Prostate gland (tissue), 2 donors: ENCODE data around the gene ADGRL4. TPM values are rescaled to one million over a fixed set of nuclear protein-coding genes. Genes with fewer than 3 reads are reported as not detected.

Source experiments
- DNase-seq: peaks from one replicate; pipeline ENCODE4 v3.0.0-alpha.2; 2019; ENCODE audit warnings: low spot score
- H3K27ac ChIP-seq, 2 donors: fragments of 200-600 bp; sonication (generic); 2 replicates each; pipeline ENCODE4 v1.5.1; 2017 to 2019
- H3K27me3 ChIP-seq: fragments of 200-600 bp; sonication (generic); replicated peaks from 2 replicates; pipeline ENCODE4 v1.5.1; 2019; ENCODE audit not compliant: insufficient read depth
- H3K36me3 ChIP-seq, 2 donors: fragments of 200-600 bp; sonication (generic); 1 replicate in 1 of 2; 2 replicates in 1 of 2; pipeline versions ENCODE4 v1.5.1 to v1.8.1; 2017 to 2019
- H3K4me1 ChIP-seq: fragments of 200-600 bp; sonication (generic); replicated peaks from 2 replicates; pipeline ENCODE4 v1.5.1; 2019
- H3K4me3 ChIP-seq, 2 donors: fragments of 200-600 bp; sonication (generic); 2 replicates each; pipeline ENCODE4 v1.5.1; 2017 to 2019
- H3K9me3 ChIP-seq: fragments of 200-600 bp; sonication (generic); 2 replicates; pipeline ENCODE4 v1.5.1; 2017
- POLR2A ChIP-seq: fragments of 450-650 bp; IDR thresholded peaks from one replicate; pipeline ENCODE4 v1.6.1; 2016; ENCODE audit warnings: antibody characterized with exemption, mild to moderate bottlenecking
- POLR2AphosphoS5 ChIP-seq: sonication (generic); formaldehyde crosslinking; IDR thresholded peaks from one replicate; pipeline ENCODE4 v1.6.1; 2017; ENCODE audit warnings: antibody characterized with exemption
- WGBS: methylation state at CpG from one replicate; pipeline ENCODE4 v1.1.5; 2018; 5-methylcytosine and 5-hydroxymethylcytosine counted together
- intact Hi-C: fragments of 100-400 bp; cut with DNase I; formaldehyde crosslinking; loops from one replicate; pipeline ENCODE4 v1.14.2; 2022
- total RNA-seq, 2 donors: library from RNA; depleted of rRNA; stranded (reverse); fragments of >200 nt; gene quantifications; one replicate each; pipeline ENCODE4 v1.1.0, GENCODE V29; 2016
- TF ChIP-seq, protein P1 (sequence below), 4 experiments: fragments of 200-600 bp in 2 of 4; fragments of 450-650 bp in 2 of 4; sonication (generic) in 2 of 4; IDR thresholded peaks; 1 replicate in 3 of 4; 2 replicates in 1 of 4; pipeline ENCODE4 v1.5.1; 2016 to 2019; ENCODE audit warnings: antibody characterized with exemption in 4 of 4, mild to moderate bottlenecking in 2 of 4, moderate library complexity in 2 of 4

The ADGRL4 gene
- total RNA-seq, 2 donors from 2014 or later: 5.8 to 15.2 TPM

GRCh38 chr1:78913950-78914349 lies 92.6 kb downstream of the ADGRL4 start:
- Histone ChIP-seq H3K9me3 (no peaks in the 10 kb centered on the region), H3K27ac (no peak overlapping the region), H3K4me1 (no peaks in the 10 kb centered on the region), H3K27me3 (no peaks in the 10 kb centered on the region), H3K4me3 (no peak overlapping the region), H3K36me3 (no peaks in the 10 kb centered on the region)
- DNase-seq: no peak
- TF ChIP-seq, protein P1, sequence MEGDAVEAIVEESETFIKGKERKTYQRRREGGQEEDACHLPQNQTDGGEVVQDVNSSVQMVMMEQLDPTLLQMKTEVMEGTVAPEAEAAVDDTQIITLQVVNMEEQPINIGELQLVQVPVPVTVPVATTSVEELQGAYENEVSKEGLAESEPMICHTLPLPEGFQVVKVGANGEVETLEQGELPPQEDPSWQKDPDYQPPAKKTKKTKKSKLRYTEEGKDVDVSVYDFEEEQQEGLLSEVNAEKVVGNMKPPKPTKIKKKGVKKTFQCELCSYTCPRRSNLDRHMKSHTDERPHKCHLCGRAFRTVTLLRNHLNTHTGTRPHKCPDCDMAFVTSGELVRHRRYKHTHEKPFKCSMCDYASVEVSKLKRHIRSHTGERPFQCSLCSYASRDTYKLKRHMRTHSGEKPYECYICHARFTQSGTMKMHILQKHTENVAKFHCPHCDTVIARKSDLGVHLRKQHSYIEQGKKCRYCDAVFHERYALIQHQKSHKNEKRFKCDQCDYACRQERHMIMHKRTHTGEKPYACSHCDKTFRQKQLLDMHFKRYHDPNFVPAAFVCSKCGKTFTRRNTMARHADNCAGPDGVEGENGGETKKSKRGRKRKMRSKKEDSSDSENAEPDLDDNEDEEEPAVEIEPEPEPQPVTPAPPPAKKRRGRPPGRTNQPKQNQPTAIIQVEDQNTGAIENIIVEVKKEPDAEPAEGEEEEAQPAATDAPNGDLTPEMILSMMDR (IDR thresholded peaks at IDR 0.05): no peak
- no peak for TF ChIP-seq POLR2AphosphoS5
- no peak for TF ChIP-seq POLR2A
- intact Hi-C loops: no loop called here
- 80% methylated on average over 2 of the region's 2 CpGs for WGBS

DNA sequence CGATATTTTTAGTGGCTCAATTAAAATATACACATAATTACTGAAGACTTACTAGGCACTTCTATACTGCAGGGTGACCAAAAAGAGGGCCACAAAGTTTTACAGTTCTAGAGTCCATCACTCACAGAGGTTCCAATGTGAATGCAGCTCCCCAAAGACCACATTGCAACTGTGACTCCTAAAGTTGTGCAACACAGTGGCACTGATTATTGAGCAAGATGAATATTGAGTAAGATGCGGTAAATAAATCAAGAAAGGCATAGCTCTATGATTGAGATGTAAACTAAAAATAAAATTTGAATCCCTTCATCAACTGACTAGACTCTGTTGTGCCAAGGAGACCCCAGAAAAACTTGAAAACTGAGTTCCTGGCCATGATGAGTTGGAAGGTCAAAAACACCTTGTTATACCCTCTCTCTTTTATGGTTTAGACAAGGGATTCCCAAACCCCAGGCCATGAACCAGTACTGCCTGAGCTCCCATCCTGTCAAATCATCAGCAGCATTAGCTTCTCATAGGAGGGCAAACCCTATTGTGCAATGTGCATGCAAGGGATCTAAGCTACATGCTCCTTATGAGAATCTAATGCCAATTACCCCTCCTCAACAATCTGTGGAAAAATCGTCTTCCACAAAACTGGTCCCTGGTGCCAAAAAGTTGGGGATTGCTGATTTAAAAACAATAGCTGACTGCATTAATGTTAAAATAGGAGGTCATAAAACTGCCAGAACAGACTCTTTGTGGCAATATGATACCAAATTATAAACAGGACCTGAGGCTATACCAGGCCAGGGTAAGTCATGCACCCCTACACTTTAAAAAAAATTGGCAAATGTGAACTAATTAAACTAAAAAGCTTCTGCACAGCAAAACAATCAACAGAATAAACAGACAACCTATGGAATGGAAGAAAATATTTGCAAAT lies 94.3 kb downstream of the ADGRL4 start:
- TF ChIP-seq POLR2AphosphoS5 (no peak), POLR2A (no peak)
- TF ChIP-seq, protein P1 (IDR thresholded peaks at IDR 0.05): no peak
- Histone ChIP-seq H3K4me1 (no peaks in the 10 kb centered on the region), H3K9me3 (no peaks in the 10 kb centered on the region), H3K4me3 (no peak overlapping the region), H3K27me3 (no peaks in the 10 kb centered on the region), H3K36me3 (no peaks in the 10 kb centered on the region), H3K27ac (no peak overlapping the region)
- no peak for DNase-seq
- 75% methylated on average over 3 of the region's 3 CpGs for WGBS
- intact Hi-C loops: no loop called here

- intact Hi-C loops: no loop called here
- Histone ChIP-seq H3K27ac (no peak overlapping the region), H3K9me3 (no peaks in the 10 kb centered on the region), H3K27me3 (no peaks in the 10 kb centered on the region), H3K4me3 (no peak overlapping the region), H3K4me1 (no peaks in the 10 kb centered on the region), H3K36me3 (no peaks in the 10 kb centered on the region)
- TF ChIP-seq, protein P1 (IDR thresholded peaks at IDR 0.05): no peak
- TF ChIP-seq POLR2AphosphoS5 (no peak), POLR2A (no peak)
- 82% methylated on average over 1 of the region's 1 CpG for WGBS
- no peak for DNase-seq
Observed at GRCh38 chr1:78902641-78903040, 103.9 kb downstream of the ADGRL4 start.

DNA sequence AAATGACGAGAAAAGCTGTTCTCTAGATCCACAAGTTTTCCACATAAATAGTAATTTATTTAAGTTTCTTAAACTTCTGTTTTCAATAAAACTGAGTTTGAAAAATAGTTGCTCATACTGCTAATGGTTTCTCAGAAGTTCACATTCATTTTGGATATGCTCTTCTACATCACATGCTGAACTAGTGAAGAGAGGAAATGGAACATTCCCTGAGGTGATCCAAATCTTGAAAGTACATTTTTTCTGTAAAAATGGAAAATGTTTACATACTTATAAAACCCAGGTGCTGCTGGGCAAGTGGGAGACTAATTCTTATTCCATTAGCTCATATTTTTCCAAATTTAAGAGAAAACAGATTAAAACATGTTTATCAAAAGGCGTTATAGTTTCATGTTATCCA lies 111.7 kb downstream of the ADGRL4 start:
- WGBS: 64% methylated on average over 2 of the region's 2 CpGs

More for the DNA sequence above, 111.7 kb downstream of the ADGRL4 start:
- Histone ChIP-seq H3K4me3 (no peak overlapping the region), H3K36me3 (no peaks in the 10 kb centered on the region), H3K27me3 (no peaks in the 10 kb centered on the region), H3K27ac (no peak overlapping the region), H3K4me1 (no peaks in the 10 kb centered on the region), H3K9me3 (no peaks in the 10 kb centered on the region)
- intact Hi-C loops: no loop called here
- TF ChIP-seq POLR2A (no peak), POLR2AphosphoS5 (no peak)
- TF ChIP-seq, protein P1 (IDR thresholded peaks at IDR 0.05): no peak
- DNase-seq: no peak
